HEK293T (cell line): ENCODE measurements around the gene KRTAP5-1.

Source experiments
- BHLHE40 ChIP-seq: fragments of 450-650 bp; IDR thresholded peaks from 2 replicates; pipeline ENCODE4 v1.6.1; 2016; ENCODE audit warnings: mild to moderate bottlenecking, moderate library complexity, borderline replicate concordance
- FOXK2 ChIP-seq: fragments of 450-650 bp; IDR thresholded peaks from 2 replicates; pipeline ENCODE4 v1.6.1; 2016; ENCODE audit warnings: mild to moderate bottlenecking
- FOXM1 ChIP-seq: fragments of 450-650 bp; IDR thresholded peaks from 2 replicates; pipeline ENCODE4 v1.6.1; 2017; ENCODE audit warnings: mild to moderate bottlenecking, borderline replicate concordance
- HDGF ChIP-seq: fragments of 450-650 bp; IDR thresholded peaks from 2 replicates; pipeline ENCODE4 v1.6.1; 2017; ENCODE audit warnings: antibody characterized with exemption, borderline replicate concordance
- L3MBTL2 ChIP-seq: fragments of 450-650 bp; conservative IDR thresholded peaks from 2 replicates; pipeline ENCODE4 v1.6.1; 2016; ENCODE audit warnings: mild to moderate bottlenecking
- SP1 ChIP-seq: fragments of 450-650 bp; IDR thresholded peaks from 2 replicates; pipeline ENCODE4 v1.6.1; 2017
- SUZ12 ChIP-seq: fragments of 450-650 bp; IDR thresholded peaks from 2 replicates; pipeline ENCODE4 v1.6.1; 2016; ENCODE audit warnings: mild to moderate bottlenecking
- TF ChIP-seq, protein P1 (sequence below): fragments of 450-650 bp; IDR thresholded peaks from 2 replicates; pipeline ENCODE4 v1.6.1; 2016

DNA sequence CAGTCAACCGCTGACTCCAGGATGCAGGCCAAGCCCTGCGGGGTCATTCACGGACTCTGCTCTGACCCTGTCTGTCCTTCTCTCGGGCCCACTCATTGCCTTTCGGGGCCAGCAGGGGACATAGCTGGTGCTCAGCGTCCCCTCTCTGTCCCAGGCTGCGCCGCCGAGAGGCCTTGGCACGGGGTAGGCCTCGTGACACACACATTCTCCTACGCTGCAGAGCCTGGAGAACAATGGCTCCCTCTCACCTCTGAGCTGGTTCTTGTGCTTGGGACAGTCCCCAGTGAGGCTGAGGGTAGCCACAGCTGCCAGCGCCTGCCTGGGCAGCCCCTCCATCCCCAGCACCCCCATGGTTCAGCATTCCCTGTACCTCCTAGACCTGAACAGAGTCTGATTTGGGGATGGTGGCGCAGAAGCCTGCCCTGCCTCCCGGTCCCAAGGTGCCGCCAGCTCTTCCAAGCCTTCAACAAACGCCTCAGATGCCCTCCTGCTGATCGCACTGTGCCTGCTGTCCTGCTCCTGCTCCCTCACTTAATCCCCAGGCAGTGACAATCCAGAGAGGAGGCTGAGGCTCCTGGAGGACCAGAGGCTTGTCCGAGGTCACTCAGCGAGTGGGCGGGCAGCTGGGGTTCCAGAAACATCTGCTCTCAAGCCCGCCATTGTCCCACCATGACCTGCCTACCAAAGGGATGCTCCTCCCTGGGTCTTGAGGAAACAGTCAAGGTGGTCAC, 43.4 kb downstream of the KRTAP5-1 start:
- TF ChIP-seq SP1 (no peak), L3MBTL2 (no peak), HDGF (no peak), FOXM1 (no peak), FOXK2 (no peak), BHLHE40 (no peak), SUZ12 (no peak)
- TF ChIP-seq, protein P1, sequence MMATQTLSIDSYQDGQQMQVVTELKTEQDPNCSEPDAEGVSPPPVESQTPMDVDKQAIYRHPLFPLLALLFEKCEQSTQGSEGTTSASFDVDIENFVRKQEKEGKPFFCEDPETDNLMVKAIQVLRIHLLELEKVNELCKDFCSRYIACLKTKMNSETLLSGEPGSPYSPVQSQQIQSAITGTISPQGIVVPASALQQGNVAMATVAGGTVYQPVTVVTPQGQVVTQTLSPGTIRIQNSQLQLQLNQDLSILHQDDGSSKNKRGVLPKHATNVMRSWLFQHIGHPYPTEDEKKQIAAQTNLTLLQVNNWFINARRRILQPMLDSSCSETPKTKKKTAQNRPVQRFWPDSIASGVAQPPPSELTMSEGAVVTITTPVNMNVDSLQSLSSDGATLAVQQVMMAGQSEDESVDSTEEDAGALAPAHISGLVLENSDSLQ, result no peak
